Measurements from ENCODE around the gene RPF1. TPM values are rescaled to one million over a fixed set of nuclear protein-coding genes. Genes with fewer than 3 reads are reported as not detected.

The RPF1 gene
- polyA plus RNA-seq, 1 donor from 2014 or later = 64.3 TPM

GRCh38 chr1:84541679-84542078, 62.6 kb downstream of the RPF1 start:
- Histone ChIP-seq H3K4me3 (ENCODE audit: low read length) (no peak overlapping the region), H3K4me2 (ENCODE audit: low read length) (no peak overlapping the region), H2AFZ (ENCODE audit: low read depth, low read length) (no peak overlapping the region), H3K36me3 (ENCODE audit: insufficient read depth, low read length) (no peaks in the 10 kb centered on the region), H3K79me2 (replicated peaks; ENCODE audit: insufficient read depth, low read length) (no peaks in the 10 kb centered on the region), H3K9me3 (ENCODE audit: low read length) (no peaks in the 10 kb centered on the region), H3K27ac (ENCODE audit: low read length) (no peak overlapping the region), H3F3A (ENCODE audit: insufficient read depth, low read length, poor library complexity, severe bottlenecking) (no peaks in the 10 kb centered on the region), H4K20me1 (ENCODE audit: insufficient read depth) (no peaks in the 10 kb centered on the region), H3K27me3 (ENCODE audit: insufficient read depth, low read depth, low read length) (no peaks in the 10 kb centered on the region), H3K9me2 (ENCODE audit: insufficient read depth, low read length) (no peaks in the 10 kb centered on the region), H3K9ac (ENCODE audit: low read length) (no peak overlapping the region)
- no peak for TF ChIP-seq EP300 (conservative IDR thresholded peaks at IDR 0.05; ENCODE audit: poor library complexity, severe bottlenecking)

Other genes starting within 250 kb of the RPF1 start
- 14.9 and 20.0 TPM in 2 replicates for gene SAMD13, start 177.6 kb upstream of the RPF1 start, polyA plus RNA-seq
- gene DNASE2B, start 80.8 kb upstream of the RPF1 start, polyA plus RNA-seq = 26.1 and 27.9 TPM in 2 replicates
- gene SPATA1, start 27.1 kb downstream of the RPF1 start, polyA plus RNA-seq = 0.17 TPM in 1 of 2 replicates, not detected in the other
- gene GNG5, start 27.3 kb downstream of the RPF1 start, polyA plus RNA-seq = 1.5 TPM in 1 of 2 replicates, not detected in the other
- 0.95 and 1.5 TPM in 2 replicates for gene CTBS, start 95.2 kb downstream of the RPF1 start, polyA plus RNA-seq
- gene SSX2IP, start 211.2 kb downstream of the RPF1 start, polyA plus RNA-seq = 21.7 and 23.5 TPM in 2 replicates

All from neural cell (in vitro differentiated cells).